Medulla oblongata (tissue), 1 donor: ENCODE measurements around the gene MIER3.

Source experiments
- DNase-seq: peaks from one replicate; pipeline ENCODE4 v3.0.0-alpha.2; 2015; ENCODE audit errors: extremely low spot score

The MIER3 gene

DNA sequence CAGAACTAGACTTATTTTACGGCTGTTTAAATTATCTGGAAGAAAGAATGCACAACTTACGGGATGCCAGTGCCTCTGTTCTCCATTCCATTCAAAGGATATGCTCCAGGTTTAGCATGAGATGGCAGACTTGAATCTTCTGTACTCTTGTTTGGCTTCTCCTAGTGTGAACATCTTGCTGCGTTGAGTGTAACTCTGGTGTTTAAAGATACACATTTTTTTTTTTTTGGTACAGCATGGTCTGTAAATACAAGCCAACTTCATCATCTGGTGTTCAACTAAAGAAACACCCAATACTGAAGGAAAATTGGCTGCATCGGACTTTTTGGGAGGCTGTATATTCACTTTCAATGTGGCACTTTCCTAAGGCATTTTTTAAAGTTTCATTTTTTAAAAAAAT lies 7.4 kb upstream of the MIER3 start:
- no peak for DNase-seq

- DNase-seq, result no peak
These were observed 6.7 kb upstream of the MIER3 start for GRCh38 chr5:56958595-56958994.

DNA sequence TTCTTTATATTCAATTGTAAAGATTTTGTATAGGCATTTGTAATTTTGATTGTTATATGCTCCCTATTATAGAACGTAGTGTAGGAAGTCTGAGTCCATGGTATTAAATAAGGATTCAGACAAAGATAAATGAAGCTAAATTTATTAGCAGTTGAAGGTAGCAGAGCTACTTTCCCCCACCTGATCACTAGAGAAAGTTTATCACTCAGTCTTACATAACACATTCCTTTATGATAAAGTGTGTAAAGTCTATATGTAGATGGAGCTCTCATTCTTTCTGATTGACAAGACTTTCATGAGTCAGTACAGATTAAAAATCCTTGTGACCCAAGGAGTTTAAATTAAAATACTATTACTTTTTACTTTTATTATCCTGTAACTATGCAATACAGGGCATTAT lies 2.3 kb upstream of the MIER3 start:
- no peak for DNase-seq

- DNase-seq, result peak; percentile 24
These were observed 587 bp downstream of the MIER3 start for GRCh38 chr5:56951126-56951945.

- DNase-seq, result peak; percentile 66
These were observed 1.2 kb downstream of the MIER3 start for GRCh38 chr5:56950626-56951125.

DNA sequence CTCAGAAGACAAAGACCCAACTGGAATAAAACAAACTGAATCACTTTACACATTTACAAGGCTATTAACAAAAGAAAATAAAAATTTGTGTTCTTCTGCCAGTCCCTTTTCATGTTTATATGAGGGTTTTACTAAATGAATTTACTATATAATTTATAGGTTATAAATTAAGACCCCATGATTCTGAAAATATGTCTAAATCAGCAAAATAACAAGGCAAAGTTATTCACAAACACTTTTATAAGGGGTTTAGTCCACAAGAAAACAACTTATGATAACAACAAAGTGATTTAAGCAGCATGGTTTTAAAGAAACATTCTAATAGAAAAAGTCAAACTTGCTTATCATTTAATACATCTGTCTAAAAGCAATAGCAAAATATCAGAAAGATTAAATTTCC lies 4.9 kb downstream of the MIER3 start:
- no peak for DNase-seq

DNA sequence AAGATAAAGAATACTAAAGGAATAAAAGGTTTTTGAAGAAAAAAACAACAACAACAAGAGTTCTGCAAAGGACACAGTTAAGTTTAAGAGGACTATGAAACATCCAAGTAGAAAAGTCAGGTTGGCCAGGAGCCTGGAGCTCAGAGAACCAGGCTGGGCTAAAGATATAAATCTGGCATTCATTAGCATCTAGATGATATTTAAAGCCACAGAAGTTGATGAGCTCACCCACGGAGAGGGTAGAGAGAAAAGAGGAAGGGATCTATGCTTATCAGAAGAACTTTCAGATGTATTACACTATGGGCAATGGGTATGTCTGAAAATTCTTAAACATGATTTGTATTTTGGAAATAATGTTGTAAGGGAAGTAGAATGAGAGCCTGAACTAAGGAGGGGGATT lies 9.9 kb downstream of the MIER3 start:
- DNase-seq, result no peak

- DNase-seq, result no peak
These were observed 13.1 kb downstream of the MIER3 start for GRCh38 chr5:56938858-56939257.

DNA sequence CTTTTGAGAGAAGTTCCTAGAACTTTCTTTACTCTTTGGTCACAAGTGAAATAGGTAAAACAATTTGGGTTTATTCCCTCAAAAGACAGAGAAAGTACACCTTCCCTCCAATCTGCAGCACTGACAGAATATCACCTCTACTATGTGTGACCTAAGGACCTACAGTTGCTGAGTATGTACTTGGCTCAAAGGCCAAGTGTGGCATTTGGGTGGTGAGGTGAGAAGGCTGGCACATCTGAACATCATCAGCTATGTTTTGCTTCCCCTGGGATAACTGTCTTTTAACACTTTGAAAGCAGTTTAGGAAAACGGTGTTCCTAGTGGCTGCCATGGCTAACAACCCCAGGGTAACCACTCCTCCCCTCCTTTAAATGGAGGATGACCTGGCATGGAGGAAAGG lies 17.6 kb downstream of the MIER3 start:
- no peak for DNase-seq

GRCh38 chr5:56922922-56923321 lies 29.0 kb downstream of the MIER3 start:
- DNase-seq, result no peak

DNA sequence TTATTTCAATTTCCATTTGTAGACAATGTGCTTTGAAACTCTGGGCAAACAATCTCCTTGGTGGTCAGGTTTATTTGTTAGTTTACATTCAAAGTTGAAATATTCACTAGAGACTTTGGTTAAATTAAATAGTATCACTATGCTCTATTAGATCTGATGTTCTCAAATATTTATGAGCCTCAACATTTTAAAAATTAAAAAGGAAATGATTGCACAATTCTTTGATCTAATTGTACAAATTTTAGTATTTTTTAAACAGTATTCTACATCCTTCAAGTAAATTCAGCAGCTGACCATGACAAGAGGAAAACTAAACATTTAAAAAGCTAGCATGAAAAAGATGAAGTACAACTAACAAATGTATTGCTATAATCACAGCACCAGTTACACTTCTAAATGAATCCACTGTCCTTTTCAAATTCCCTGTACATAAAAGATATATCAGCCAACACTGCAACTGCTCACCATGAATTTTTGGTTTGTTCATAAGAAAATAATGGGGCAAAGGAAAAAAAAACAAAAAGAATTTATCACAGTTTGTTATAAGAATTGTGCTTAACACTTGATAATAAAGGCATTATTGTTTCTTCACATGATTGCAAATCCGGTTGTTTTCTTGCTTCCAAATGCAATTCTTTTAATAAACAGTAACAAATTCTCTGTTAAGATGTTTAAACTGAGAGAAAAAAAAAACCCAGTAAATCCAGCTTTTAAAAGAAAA lies 31.8 kb downstream of the MIER3 start:
- DNase-seq, result peak; percentile 16

- no peak for DNase-seq
These were observed 33.9 kb downstream of the MIER3 start for GRCh38 chr5:56918054-56918453.

DNA sequence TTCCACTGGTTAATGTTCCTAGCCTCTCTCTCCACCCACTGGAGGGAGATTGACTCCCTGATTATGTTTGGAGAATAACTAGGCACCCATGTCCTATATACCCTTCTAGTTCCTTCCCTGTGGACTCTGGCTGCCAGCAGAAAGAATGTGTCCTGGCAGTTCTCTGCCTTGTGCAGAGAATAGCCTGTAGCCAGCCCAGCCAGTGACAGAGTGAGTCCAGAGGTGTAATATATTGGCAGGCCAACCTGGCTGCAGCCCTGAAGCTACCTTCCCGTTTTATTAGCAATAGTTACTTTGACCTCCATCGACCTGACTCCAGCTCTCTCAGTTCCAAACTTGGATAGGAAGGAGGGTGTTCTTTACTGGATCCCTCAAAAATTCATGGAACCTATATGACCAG lies 34.4 kb downstream of the MIER3 start:
- no peak for DNase-seq

- no peak for DNase-seq
These were observed 37.2 kb downstream of the MIER3 start for GRCh38 chr5:56914678-56915077.

DNA sequence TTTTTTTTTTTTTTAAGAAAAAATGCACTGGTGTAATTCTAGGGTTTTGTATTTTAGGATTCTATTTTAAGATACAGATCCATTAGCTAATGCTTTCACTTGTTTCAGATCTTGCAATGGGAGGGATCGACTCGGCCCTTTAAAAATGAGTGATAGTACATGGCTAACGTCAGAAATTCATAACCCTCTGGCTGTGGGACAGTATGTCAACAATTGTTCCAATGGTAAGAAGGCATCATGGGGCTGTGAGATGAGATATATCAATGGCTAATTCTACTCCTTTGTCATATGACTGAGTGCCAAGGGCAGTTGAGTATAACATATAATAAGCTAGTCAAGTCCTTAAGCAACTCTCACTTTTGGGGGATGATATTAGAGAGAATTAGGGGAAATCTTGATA lies 38.2 kb downstream of the MIER3 start:
- no peak for DNase-seq

- peak; percentile 77 for DNase-seq
These were observed 41.5 kb downstream of the MIER3 start for GRCh38 chr5:56910210-56910965.

GRCh38 chr5:56909294-56910209 lies 42.4 kb downstream of the MIER3 start, which contains the start of gene SETD9:
Gene SETD9, plus strand, starts transcription at chr5:56909596. Its CDS starts 50 bp downstream, at chr5:56909646.
- DNase-seq, result peak; percentile 98

GRCh38 chr5:56908942-56909293 lies 43.0 kb downstream of the MIER3 start:
- no peak for DNase-seq

- peak; percentile 78 for DNase-seq
These were observed 50.9 kb downstream of the MIER3 start for GRCh38 chr5:56900858-56901578.

DNA sequence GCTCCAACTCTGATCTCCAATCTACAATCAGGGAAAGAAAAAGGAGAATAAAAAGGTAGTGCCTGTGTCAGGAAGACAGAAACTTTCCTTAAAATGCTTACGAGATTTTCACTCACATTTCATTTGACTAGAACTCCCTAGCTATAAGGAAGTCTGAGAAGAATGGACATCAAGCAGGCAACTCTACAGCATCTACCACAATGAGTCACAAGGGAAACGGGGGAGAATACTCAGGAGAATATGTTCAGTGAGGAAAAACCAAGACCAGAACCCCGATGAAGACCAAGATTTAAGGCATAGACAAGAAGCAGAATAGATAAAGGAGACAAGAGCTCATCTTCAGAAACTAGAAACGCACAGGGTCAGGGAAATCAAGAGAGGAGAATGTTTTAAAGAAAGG lies 51.5 kb downstream of the MIER3 start:
- no peak for DNase-seq

DNA sequence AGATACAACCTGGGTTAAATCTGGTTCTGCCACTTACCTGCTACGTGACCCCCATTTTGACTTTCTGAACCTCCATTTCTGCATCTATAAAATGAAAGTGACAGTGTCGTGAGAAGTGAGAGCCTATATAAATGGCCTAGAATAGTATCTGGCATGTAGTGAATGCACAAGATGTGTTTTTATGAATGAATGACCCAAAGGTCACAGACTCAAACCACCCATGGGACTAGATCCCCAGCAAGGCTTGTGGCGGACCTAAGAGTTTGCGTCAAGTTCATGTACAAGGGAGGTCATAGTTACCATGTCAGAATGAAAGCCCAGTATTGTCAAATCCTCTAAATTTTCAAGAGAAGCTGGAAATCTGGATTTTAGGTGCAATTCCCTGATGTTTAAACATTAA lies 53.7 kb downstream of the MIER3 start:
- no peak for DNase-seq
